HepG2 (cell line): ENCODE data around the gene FBXO28. TPM values are rescaled to one million over a fixed set of nuclear protein-coding genes. Genes with fewer than 3 reads are reported as not detected.
A peak's percentile ranks its signal among the peaks of the same experiment; 100 is the strongest.

Source experiments
- ATAC-seq: fragments of 200-7000 bp; cut with Tn5 transposase; 3 replicates; pipeline ENCODE4 v1.9.1; 2020; ENCODE audit warnings: mild to moderate bottlenecking, moderate library complexity
- BruUV-seq: library from RNA; stranded (reverse); fragments of 400-500 nt; replicated peaks from 2 replicates; lab custom pipeline; 2021; lab: Mats Ljungman, UMichigan
- CTCF ChIA-PET: fragments of 300-600 bp; formaldehyde crosslinking; extraction: SDS; loops from one replicate; lab custom pipeline; 2021; ENCODE audit warnings: low total read pairs, inconsistent platforms, low intra/inter-chr PET ratio; lab: Yijun Ruan, JAX
- POLR2A ChIA-PET: fragments of 350-600 bp; sonication (Branson Sonifier 250); formaldehyde crosslinking; loops from one replicate; lab custom pipeline; 2020; ENCODE audit warnings: antibody characterized with exemption, inconsistent platforms; lab: Yijun Ruan, JAX
- DNase-seq: peaks from one replicate; pipeline ENCODE4 v3.0.0-alpha.2; 2015; ENCODE audit warnings: low spot score
- FAIRE-seq: peaks from 3 replicates; lab custom pipeline; 2011; peaks lifted over from hg19 to GRCh38; lab: Jason Lieb, UNC
- H2AFZ ChIP-seq: one replicate; pipeline ENCODE4 v1.6.1; 2011; ENCODE audit warnings: low read length, inconsistent platforms
- H3K27ac ChIP-seq: fragments of 300-600 bp; 3 replicates; pipeline ENCODE4 v1.8.0; 2011; ENCODE audit warnings: mixed run types, mild to moderate bottlenecking, mixed read lengths, low read length, inconsistent platforms; ENCODE audit not compliant: insufficient read depth; ENCODE audit errors: extremely low read length
- H3K27me3 ChIP-seq, 2 experiments: fragments of 200-600 bp in 1 of 2; 2 replicates in 1 of 2; 3 replicates in 1 of 2; pipeline versions ENCODE4 v1.6.0 to v1.8.0; 2011; ENCODE audit warnings: low read length in 2 of 2, mild to moderate bottlenecking in 2 of 2, moderate library complexity in 2 of 2, inconsistent platforms in 1 of 2; ENCODE audit not compliant: insufficient read depth in 2 of 2, control insufficient read depth in 1 of 2
- H3K36me3 ChIP-seq, 2 experiments: fragments of 200-600 bp in 1 of 2; replicated peaks in 1 of 2; 2 replicates in 1 of 2; 3 replicates in 1 of 2; pipeline versions ENCODE4 v1.5.1 to v1.8.0; 2011; ENCODE audit warnings: low read length in 2 of 2, inconsistent platforms in 1 of 2; ENCODE audit not compliant: insufficient read depth in 2 of 2, control insufficient read depth in 1 of 2
- H3K4me1 ChIP-seq: 2 replicates; pipeline ENCODE4 v1.5.1; 2012; ENCODE audit warnings: low read length, inconsistent platforms; ENCODE audit not compliant: insufficient read depth
- H3K4me2 ChIP-seq: 2 replicates; pipeline ENCODE4 v1.6.0; 2011; ENCODE audit warnings: low read depth, low read length, inconsistent platforms
- H3K4me3 ChIP-seq, 3 experiments: fragments of 200-600 bp in 1 of 3; sonication (generic), shearing (Covaris generic) in 1 of 3; replicated peaks in 1 of 3; 2 replicates each; pipeline ENCODE4 v1.5.1; 2011 to 2016; ENCODE audit warnings: low read length in 3 of 3, inconsistent platforms in 2 of 3, low read depth in 2 of 3, mild to moderate bottlenecking in 2 of 3, control low read depth in 1 of 3, mixed read lengths in 1 of 3; ENCODE audit not compliant: insufficient read depth in 1 of 3
- H3K79me2 ChIP-seq: one replicate; pipeline ENCODE4 v1.6.1; 2011; ENCODE audit warnings: low read length, inconsistent platforms; ENCODE audit not compliant: insufficient read depth
- H3K9ac ChIP-seq: 2 replicates; pipeline ENCODE4 v1.6.0; 2011; ENCODE audit warnings: mild to moderate bottlenecking, low read depth, low read length, inconsistent platforms; ENCODE audit not compliant: insufficient read depth
- H3K9me3 ChIP-seq: 2 replicates; pipeline ENCODE4 v1.5.1; 2012; ENCODE audit warnings: mild to moderate bottlenecking, low read length
- H4K20me1 ChIP-seq: 2 replicates; pipeline ENCODE4 v1.6.0; 2011; ENCODE audit warnings: inconsistent platforms, mild to moderate bottlenecking, low read length, moderate library complexity; ENCODE audit not compliant: insufficient read depth
- BRCA1 ChIP-seq: sonication (generic); formaldehyde crosslinking; IDR thresholded peaks from 2 replicates; pipeline ENCODE4 v1.4.0; 2020; ENCODE audit warnings: missing genetic modification reagents
- CTCF ChIP-seq: sonication (generic); formaldehyde crosslinking; IDR thresholded peaks from 2 replicates; pipeline ENCODE4 v1.5.0; 2020; ENCODE audit warnings: mild to moderate bottlenecking, missing genetic modification reagents, moderate library complexity
- DR1 ChIP-seq: sonication (generic); formaldehyde crosslinking; IDR thresholded peaks from 2 replicates; pipeline ENCODE4 v1.8.0; 2021; ENCODE audit warnings: mild to moderate bottlenecking, missing genetic modification reagents, inconsistent platforms
- EHMT2 ChIP-seq: fragments of 200-600 bp; sonication (generic); IDR thresholded peaks from 2 replicates; pipeline ENCODE4 v1.7.0; 2017; ENCODE audit warnings: antibody characterized with exemption, low read depth, low read length, borderline replicate concordance
- FOXA3 ChIP-seq: IDR thresholded peaks from 2 replicates; pipeline ENCODE4 v1.6.1; 2016; ENCODE audit warnings: missing genetic modification reagents, missing compliant biosample characterization
- GATAD2A ChIP-seq: IDR thresholded peaks from 2 replicates; pipeline ENCODE4 v1.6.1; 2016
- PAX8 ChIP-seq: sonication (generic); formaldehyde crosslinking; IDR thresholded peaks from 2 replicates; pipeline ENCODE4 v1.8.0; 2022; ENCODE audit warnings: mild to moderate bottlenecking, missing genetic modification reagents, borderline replicate concordance
- PHF20 ChIP-seq: sonication (generic); formaldehyde crosslinking; IDR thresholded peaks from 2 replicates; pipeline ENCODE4 v1.5.0; 2020; ENCODE audit warnings: mild to moderate bottlenecking, missing genetic modification reagents
- REL ChIP-seq: sonication (generic); formaldehyde crosslinking; conservative IDR thresholded peaks from 2 replicates; pipeline ENCODE4 v1.8.0; 2022; ENCODE audit warnings: mild to moderate bottlenecking, missing genetic modification reagents, moderate library complexity
- SKI ChIP-seq: fragments of 450-650 bp; IDR thresholded peaks from one replicate; pipeline ENCODE4 v1.6.1; 2018; ENCODE audit warnings: mild to moderate bottlenecking; ENCODE audit not compliant: partially characterized antibody
- SMC3 ChIP-seq: IDR thresholded peaks from 2 replicates; pipeline ENCODE4 v1.6.1; 2011; ENCODE audit warnings: low read length, improper control_type of control experiment
- STAG1 ChIP-seq: sonication (generic); formaldehyde crosslinking; IDR thresholded peaks from 2 replicates; pipeline ENCODE4 v1.4.0; 2020; ENCODE audit warnings: missing genetic modification reagents
- U2AF1 ChIP-seq: fragments of 200-400 bp; formaldehyde crosslinking; optimal IDR thresholded peaks from 2 replicates; pipeline ENCODE3; 2017; ENCODE audit warnings: mild to moderate bottlenecking, low read depth, low read length
- ZNF276 ChIP-seq: sonication (generic); formaldehyde crosslinking; IDR thresholded peaks from 2 replicates; pipeline ENCODE4 v1.4.0; 2020; ENCODE audit warnings: mild to moderate bottlenecking, low read depth, missing genetic modification reagents
- ZNF317 ChIP-seq: sonication (generic); formaldehyde crosslinking; IDR thresholded peaks from 2 replicates; pipeline ENCODE4 v1.5.0; 2020; ENCODE audit warnings: mild to moderate bottlenecking, missing genetic modification reagents
- ZNF335 ChIP-seq: sonication (generic); formaldehyde crosslinking; IDR thresholded peaks from 2 replicates; pipeline ENCODE4 v1.4.0; 2020; ENCODE audit warnings: missing genetic modification reagents
- ZNF713 ChIP-seq: sonication (generic); formaldehyde crosslinking; IDR thresholded peaks from 2 replicates; pipeline ENCODE4 v1.4.0; 2020; ENCODE audit warnings: mild to moderate bottlenecking, missing genetic modification reagents
- WGBS: methylation state at CpG from one replicate; pipeline ENCODE4 v1.1.6; 2017; ENCODE audit warnings: low lambda C conversion rate; 5-methylcytosine and 5-hydroxymethylcytosine counted together
- in situ Hi-C: cut with HindIII; loops from 2 replicates; pipeline ENCODE4 v1.10.0; 2017; ENCODE audit warnings: low pct_unique_long_range_greater_than_20kb; ENCODE audit not compliant: extremely low pct_ligation_motif_present
- intact Hi-C: fragments of 100-400 bp; cut with micrococcal nuclease; formaldehyde crosslinking; loops from one replicate; pipeline ENCODE4 v1.10.0; 2022; ENCODE audit not compliant: unreplicated experiment
- polyA plus RNA-seq, 8 experiments: library from polyadenylated mRNA; depleted of rRNA in 3 of 8; stranded (reverse) in 7 of 8; unstranded in 1 of 8; fragments of >200 nt; fragmentation: Illumina TruSeq in 4 of 8; extraction: Trizol in 4 of 8; gene quantifications; 2 replicates each; pipeline versions ENCODE4 v1.2.1 to v1.2.3, GENCODE V29; 2011 to 2016; ENCODE audit warnings: low read depth in 4 of 8, missing spikeins in 1 of 8, mixed read lengths in 1 of 8; ENCODE audit not compliant: insufficient read depth in 1 of 8
- total RNA-seq, 5 experiments: library from RNA; depleted of rRNA; stranded (reverse); fragments of >200 nt; fragmentation: Illumina TruSeq; extraction: Trizol; gene quantifications; 2 replicates each; pipeline ENCODE4 v1.2.3, GENCODE V29; 2016; ENCODE audit warnings: low read depth in 1 of 5

The FBXO28 gene
- total and polyA plus RNA-seq, 2 of the 13 experiments (the other 11 are each of a cell fraction or from before 2014, with no cell fraction given): 8.5 to 29.1 TPM

- TF ChIP-seq ZNF276: no peak
- TF ChIP-seq EHMT2: no peak
- no peak for TF ChIP-seq PAX8 (CRISPR knock-in tag)
- no peak for TF ChIP-seq BRCA1 (CRISPR knock-in tag)
- no peak for TF ChIP-seq FOXA3 (CRISPR knock-in tag)
- no peak for TF ChIP-seq REL (CRISPR knock-in tag)
- no peak for TF ChIP-seq DR1
- no peak for TF ChIP-seq PHF20 (CRISPR knock-in tag)
- no peak for TF ChIP-seq ZNF713 (CRISPR knock-in tag)
- TF ChIP-seq U2AF1: no peak
- no peak for TF ChIP-seq SKI
- TF ChIP-seq GATAD2A (CRISPR knock-in tag): no peak
Measured at GRCh38 chr1:224170343-224170742, 56.4 kb downstream of the FBXO28 start (continued).

- TF ChIP-seq STAG1 (CRISPR knock-in tag) (peak; percentile 39; the same call in 1 of the 2 replicates), ZNF317 (CRISPR knock-in tag) (peak; percentile 96), CTCF (CRISPR knock-in tag) (peak; percentile 34; the same call in 1 of the 2 replicates), SMC3 (peak; percentile 35; the same call in 1 of the 2 replicates), ZNF335 (CRISPR knock-in tag) (no peak)
- TF ChIP-seq, all 625 proteins: peak for 4
- Histone ChIP-seq H3K4me2 (no peak overlapping the region; the same call in 1 of the 2 replicates), H3K9ac (no peak overlapping the region), H3K79me2 (no peaks in the 10 kb centered on the region), H3K9me3 (no peaks in the 10 kb centered on the region), H3K36me3 (no peaks in the 10 kb centered on the region), H3K27me3 (no peaks in the 10 kb centered on the region; a peak in 1 of 5 replicates), H3K4me1 (peaks cover 23% of the 10 kb centered on the region), H3K4me3 (no peak overlapping the region), H4K20me1 (no peaks in the 10 kb centered on the region), H3K27ac (no peak overlapping the region), H2AFZ (no peak overlapping the region)
- no TSS peak for BruUV-seq
- ChIA-PET POLR2A (no interaction called here), CTCF (interaction anchor here (1.4 kb wide), 1 partner anchor 162 kb away, joined by 11 read pairs; no protein-coding TSS in a partner anchor)
- in situ Hi-C loops: no loop called here
- DNase-seq (peak; percentile 13), ATAC-seq (peak; percentile 59), FAIRE-seq (peak; percentile 26)
- intact Hi-C loops: loop anchor here (1.0 kb wide), 1 partner anchor 162 kb away; no protein-coding TSS in a partner anchor
- 51% methylated on average over 9 of the region's 9 CpGs for WGBS
Measured at GRCh38 chr1:224170748-224171478, 57.0 kb downstream of the FBXO28 start.
